ENCODE measurements around the gene CD40LG. TPM values are rescaled to one million over a fixed set of nuclear protein-coding genes. Genes with fewer than 3 reads are reported as not detected.

The CD40LG gene
- polyA plus RNA-seq, 1 donor (not counting 4 experiments of a cell fraction or from before 2014, with no cell fraction given), result not detected

- no peaks in the 10 kb centered on the region for H3K27me3 ChIP-seq (ENCODE audit: control insufficient read depth, extremely low read depth, insufficient read depth, low read length)
- DNase-seq (ENCODE audit: low read depth, low spot score) (no peak), FAIRE-seq (no peak)
- H3K9me1 ChIP-seq (ENCODE audit: control insufficient read depth, extremely low read depth, insufficient read depth, low read length), result no peaks in the 10 kb centered on the region
- H3K9me3 ChIP-seq (ENCODE audit: control insufficient read depth, low read depth, low read length), result no peaks in the 10 kb centered on the region
- no peak for TF ChIP-seq EZH2 (IDR thresholded peaks at IDR 0.05; ENCODE audit: low read length)
- TF ChIP-seq CTCF (optimal IDR thresholded peaks at IDR 0.05 in 1 of 3, IDR thresholded peaks at IDR 0.05 in 1 of 3, conservative IDR thresholded peaks at IDR 0.05 in 1 of 3; ENCODE audit: extremely low read depth in 1 of 3, insufficient read depth in 2 of 3, low read length in 3 of 3), result peak in 2 of 3 experiments; percentile 31 to 51
- no peak overlapping the region for H3K27ac ChIP-seq (ENCODE audit: control insufficient read depth, insufficient read depth, low read length)
- H3K4me2 ChIP-seq (ENCODE audit: control insufficient read depth, extremely low read depth, insufficient read depth, low read depth, low read length), result no peak overlapping the region
- no peaks in the 10 kb centered on the region for H3K36me3 ChIP-seq (ENCODE audit: control insufficient read depth in 2 of 2, extremely low read depth in 1 of 2, insufficient read depth in 2 of 2, low read length in 2 of 2)
- no peak overlapping the region for H2AFZ ChIP-seq (ENCODE audit: control insufficient read depth, low read length)
- H3K9ac ChIP-seq (ENCODE audit: control insufficient read depth, extremely low read depth, insufficient read depth, low read length), result no peak overlapping the region
- H3K4me1 ChIP-seq (ENCODE audit: control insufficient read depth, extremely low read depth, insufficient read depth, low read length), result no peaks in the 10 kb centered on the region
- dilution Hi-C loops (cut with MboI; ENCODE audit: extremely low pct_ligation_motif_present, low sequenced_read_pairs), result no loop called here
- no peaks in the 10 kb centered on the region for H4K20me1 ChIP-seq (ENCODE audit: control insufficient read depth, extremely low read depth, insufficient read depth, low read length)
- H3K4me3 ChIP-seq (ENCODE audit: control insufficient read depth in 2 of 3, extremely low read depth in 1 of 3, insufficient read depth in 2 of 3, low read depth in 1 of 3, low read length in 3 of 3), result no peak overlapping the region
- no peaks in the 10 kb centered on the region for H3K79me2 ChIP-seq (ENCODE audit: control insufficient read depth, insufficient read depth, low read length)
Measured at GRCh38 chrX:136708348-136708747, 60.4 kb downstream of the CD40LG start.

Other genes with a start within 250 kb of the CD40LG start
- gene BRS3, start 160.2 kb upstream of the CD40LG start, polyA plus RNA-seq, result not detected in 3 replicates
- gene HTATSF1, start 150.6 kb upstream of the CD40LG start, polyA plus RNA-seq, result 0.71 to 3.1 TPM (median 1.2 TPM) in 3 replicates
- 4.1 to 6.7 TPM (median 6.4 TPM) in 3 replicates for gene VGLL1, start 115.9 kb upstream of the CD40LG start, polyA plus RNA-seq
- gene ARHGEF6, start 132.8 kb downstream of the CD40LG start, polyA plus RNA-seq, result 0.09 to 0.42 TPM (median 0.18 TPM) in 3 replicates
- 71.0 to 151 TPM (median 138 TPM) in 3 replicates for gene RBMX, start 232.6 kb downstream of the CD40LG start, polyA plus RNA-seq

Measured in keratinocyte (primary cell).